OCI-LY1 (cell line): ENCODE data around the gene CD47.

Source experiments
- CTCF ChIP-seq: fragments of 200-600 bp; sonication (generic), shearing (Covaris generic); IDR thresholded peaks from 2 replicates; pipeline ENCODE4 v1.5.1; 2017; ENCODE audit warnings: mild to moderate bottlenecking, antibody characterized with exemption, low read length, moderate library complexity, mixed read lengths
- EZH2 ChIP-seq: fragments of 200-600 bp; sonication (generic), shearing (Covaris generic); IDR thresholded peaks from 2 replicates; pipeline ENCODE4 v1.8.0; 2017; ENCODE audit warnings: borderline replicate concordance, mixed run types, mild to moderate bottlenecking, antibody characterized with exemption, low read length, moderate library complexity, mixed read lengths

- TF ChIP-seq CTCF: no peak
- no peak for TF ChIP-seq EZH2
Observed at GRCh38 chr3:108060331-108060730, 30.5 kb downstream of the CD47 start.
